B cell (primary cell): Measurements from ENCODE around the gene GCAT.

ENCODE experiments used
- CTCF ChIP-seq: fragments of 200-600 bp; IDR thresholded peaks from one replicate; pipeline ENCODE4 v1.8.0; 2022; ENCODE audit warnings: antibody characterized with exemption, mild to moderate bottlenecking
- EZH2 ChIP-seq: IDR thresholded peaks from 2 replicates; pipeline ENCODE4 v1.6.1; 2012; ENCODE audit warnings: borderline replicate concordance, low read depth, mild to moderate bottlenecking, moderate library complexity, low read length; ENCODE audit not compliant: insufficient read depth, poor library complexity, severe bottlenecking

- TF ChIP-seq EZH2 = no peak
- TF ChIP-seq CTCF = no peak
Observed at GRCh38 chr22:37865510-37865909, 57.8 kb downstream of the GCAT start.
